ENCODE data around the gene IL17RA.

GRCh38 chr22:17056807-17057206, 28.0 kb upstream of the IL17RA start:
- no peak for TF ChIP-seq SIN3A (IDR thresholded peaks at IDR 0.05; ENCODE audit: borderline replicate concordance, insufficient read depth, low read depth, low read length)
- no peak for TF ChIP-seq REST (IDR thresholded peaks at IDR 0.05; ENCODE audit: insufficient read depth in 1 of 2, low read depth in 2 of 2, low read length in 1 of 2)
- no peak for TF ChIP-seq CTCF (IDR thresholded peaks at IDR 0.05)
- TF ChIP-seq POLR2AphosphoS5 (IDR thresholded peaks at IDR 0.05; ENCODE audit: low read depth, low read length): no peak

Measured in Panc1 (cell line).